Erythroblast (primary cell): ENCODE results near the gene PICK1.

Experiments used
- GATA1 ChIP-seq: IDR thresholded peaks from 2 replicates; pipeline ENCODE4 v1.6.1; 2011; ENCODE audit warnings: low read depth, mild to moderate bottlenecking, control low read depth, low read length, moderate library complexity
- POLR2A ChIP-seq: IDR thresholded peaks from 2 replicates; pipeline ENCODE4 v1.6.1; 2011; ENCODE audit warnings: mild to moderate bottlenecking, low read length

- TF ChIP-seq POLR2A (no peak), GATA1 (no peak)
These were observed 39.9 kb downstream of the PICK1 start for GRCh38 chr22:38097058-38097457.
